Neutrophil (primary cell): ENCODE data around the gene GIT1.

Source experiments
- H3K27ac ChIP-seq: fragments of 200-600 bp; sonication (generic); 2 replicates; pipeline ENCODE4 v1.5.1; 2016; ENCODE audit warnings: mild to moderate bottlenecking, moderate library complexity
- H3K27me3 ChIP-seq: fragments of 200-600 bp; sonication (generic); 2 replicates; pipeline ENCODE4 v1.6.0; 2016; ENCODE audit warnings: mild to moderate bottlenecking
- H3K36me3 ChIP-seq: fragments of 200-600 bp; sonication (generic); 2 replicates; pipeline ENCODE4 v1.5.1; 2017
- H3K4me1 ChIP-seq, 2 experiments: fragments of 200-600 bp in 1 of 2; sonication (generic) in 1 of 2; 1 replicate in 1 of 2; 2 replicates in 1 of 2; pipeline versions ENCODE4 v1.5.1 to v1.6.1; 2013 to 2016; ENCODE audit warnings: low read depth in 1 of 2, low read length in 1 of 2, mild to moderate bottlenecking in 1 of 2, moderate library complexity in 1 of 2; ENCODE audit not compliant: control insufficient read depth in 1 of 2, insufficient read depth in 1 of 2
- H3K4me3 ChIP-seq, 2 experiments: fragments of 200-600 bp in 1 of 2; sonication (generic) in 1 of 2; 1 replicate in 1 of 2; 2 replicates in 1 of 2; pipeline ENCODE4 v1.5.1; 2013 to 2016; ENCODE audit warnings: low read depth in 1 of 2, low read length in 1 of 2, mild to moderate bottlenecking in 1 of 2, moderate library complexity in 1 of 2
- H3K9me3 ChIP-seq: fragments of 200-600 bp; sonication (generic); 2 replicates; pipeline ENCODE4 v1.5.1; 2016
- CTCF ChIP-seq: fragments of 200-600 bp; sonication (generic); IDR thresholded peaks from 2 replicates; pipeline ENCODE4 v1.5.1; 2016; ENCODE audit warnings: antibody characterized with exemption

Gene GIT1

GRCh38 chr17:29621751-29622194 lies 32.3 kb upstream of the GIT1 start:
- Histone ChIP-seq H3K27ac (no peak overlapping the region), H3K9me3 (no peaks in the 10 kb centered on the region)

GRCh38 chr17:29620779-29621500 lies 31.5 kb upstream of the GIT1 start:
- TF ChIP-seq CTCF, result no peak
- H3K4me1 ChIP-seq, result peaks cover 39 to 40% of the 10 kb centered on the region in 2 experiments
- H3K4me3 ChIP-seq, result no peak overlapping the region
- H3K36me3 ChIP-seq, result peaks cover 10% of the 10 kb centered on the region
- peaks cover 83% of the 10 kb centered on the region for H3K27me3 ChIP-seq
- no peaks in the 10 kb centered on the region for H3K9me3 ChIP-seq
- no peak overlapping the region for H3K27ac ChIP-seq

More at GRCh38 chr17:29621751-29622194, 32.3 kb upstream of the GIT1 start:
- H3K27me3 ChIP-seq, result peaks cover 75% of the 10 kb centered on the region
- no peak for TF ChIP-seq CTCF
- peaks cover 31 to 32% of the 10 kb centered on the region in 2 experiments for H3K4me1 ChIP-seq
- H3K36me3 ChIP-seq, result peaks cover 17% of the 10 kb centered on the region
- peak overlapping the region in 1 of 2 experiments; percentile 50 for H3K4me3 ChIP-seq

- Histone ChIP-seq H3K27me3 (peaks cover 90% of the 10 kb centered on the region), H3K4me3 (no peak overlapping the region), H3K9me3 (no peaks in the 10 kb centered on the region), H3K27ac (no peak overlapping the region), H3K36me3 (peaks cover 5% of the 10 kb centered on the region), H3K4me1 (peaks cover 46 to 47% of the 10 kb centered on the region in 2 experiments)
- no peak for TF ChIP-seq CTCF
Observed at GRCh38 chr17:29620271-29620670, 30.8 kb upstream of the GIT1 start.

GRCh38 chr17:29619251-29619650 lies 29.8 kb upstream of the GIT1 start:
- no peaks in the 10 kb centered on the region for H3K9me3 ChIP-seq
- H3K4me1 ChIP-seq, result peaks cover 54 to 55% of the 10 kb centered on the region in 2 experiments
- no peak overlapping the region for H3K4me3 ChIP-seq
- H3K27ac ChIP-seq, result no peak overlapping the region
- TF ChIP-seq CTCF, result no peak
- peaks cover 100% of the 10 kb centered on the region for H3K27me3 ChIP-seq
- no peaks in the 10 kb centered on the region for H3K36me3 ChIP-seq

- peaks cover 100% of the 10 kb centered on the region for H3K27me3 ChIP-seq
- no peak for TF ChIP-seq CTCF
- no peaks in the 10 kb centered on the region for H3K36me3 ChIP-seq
- H3K4me3 ChIP-seq, result peak overlapping the region; percentile 67
- peaks cover 61 to 63% of the 10 kb centered on the region in 2 experiments for H3K4me1 ChIP-seq
- H3K27ac ChIP-seq, result peak overlapping the region; percentile 50
- no peaks in the 10 kb centered on the region for H3K9me3 ChIP-seq
Observed at GRCh38 chr17:29618272-29619065, 29.0 kb upstream of the GIT1 start.
